HG03025 (cell line): Measurements from ENCODE around the gene RAPGEF6.
"Not testable (repeated sequence)": the region's sequence is repeated elsewhere in the genome, so short reads cannot be mapped to it uniquely, and the experiment has no call there.

ENCODE experiments used
- ATAC-seq: cut with Tn5 transposase; IDR thresholded peaks from one replicate; pipeline ENCODE4 v1.9.1; 2021; ENCODE audit warnings: mild to moderate bottlenecking, moderate library complexity; ENCODE audit not compliant: unreplicated experiment, low FRiP score

Gene RAPGEF6

DNA sequence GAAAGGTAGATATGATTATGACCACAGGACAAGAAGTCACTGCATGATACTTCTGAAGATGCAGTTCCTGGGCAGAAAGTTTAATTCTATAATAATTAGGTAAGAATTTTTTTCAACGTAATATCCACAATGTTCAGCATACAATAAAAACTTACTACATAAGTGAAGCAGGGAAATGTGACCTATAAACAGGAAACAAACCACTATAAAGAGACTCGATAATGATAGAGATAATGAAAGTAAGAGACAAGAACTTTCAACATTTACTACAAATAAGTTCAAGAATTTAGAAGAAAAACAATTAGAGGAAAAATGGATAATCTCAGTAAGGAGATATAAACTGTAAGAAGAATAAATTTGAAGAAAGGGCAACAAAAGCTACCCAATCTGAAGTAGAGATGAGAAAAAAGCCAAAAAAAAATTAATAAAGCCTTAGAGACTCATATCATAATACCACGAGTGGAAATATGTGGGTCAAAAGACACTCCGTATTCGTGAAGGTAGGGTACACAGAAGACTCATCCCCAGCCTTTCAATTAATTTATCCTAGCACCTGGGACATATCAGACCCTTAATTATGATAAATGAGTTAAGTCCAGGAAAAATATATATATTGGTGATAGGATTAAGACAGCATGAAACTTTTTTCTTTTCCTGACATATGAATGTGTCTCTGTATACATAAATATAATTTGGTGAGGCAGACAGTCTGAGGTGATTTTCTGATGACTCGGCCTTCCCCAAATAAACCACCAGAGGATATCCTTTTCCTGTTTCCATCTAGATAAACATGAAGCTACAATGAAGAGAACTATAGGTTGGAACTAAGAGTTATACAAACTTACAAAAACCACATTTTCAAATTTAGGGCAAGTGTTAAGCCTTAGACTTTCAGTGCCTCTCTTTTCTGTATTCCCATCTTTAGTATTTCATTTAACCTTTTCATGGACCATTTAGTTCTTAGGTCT lies 120.4 kb downstream of the RAPGEF6 start:
- ATAC-seq, result no peak

DNA sequence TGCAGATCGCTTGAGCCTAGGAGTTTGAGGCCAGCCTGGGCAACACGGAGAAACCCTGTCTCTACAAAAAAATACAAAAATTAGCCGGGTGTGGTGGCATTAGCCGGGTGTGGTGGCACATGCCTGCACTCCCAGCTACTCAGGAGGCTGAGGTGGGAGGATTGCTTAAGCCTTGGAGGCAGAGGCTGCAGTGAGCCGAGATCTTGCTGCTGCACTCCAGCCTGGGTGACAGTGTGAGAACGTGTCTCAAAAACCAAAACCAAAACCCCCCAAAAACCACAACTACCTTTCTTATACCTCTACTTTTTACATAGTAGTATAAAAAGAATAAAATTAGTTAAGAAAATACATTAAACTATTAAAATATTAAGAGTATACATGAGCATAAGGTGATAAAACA lies 121.2 kb downstream of the RAPGEF6 start:
- no peak for ATAC-seq

DNA sequence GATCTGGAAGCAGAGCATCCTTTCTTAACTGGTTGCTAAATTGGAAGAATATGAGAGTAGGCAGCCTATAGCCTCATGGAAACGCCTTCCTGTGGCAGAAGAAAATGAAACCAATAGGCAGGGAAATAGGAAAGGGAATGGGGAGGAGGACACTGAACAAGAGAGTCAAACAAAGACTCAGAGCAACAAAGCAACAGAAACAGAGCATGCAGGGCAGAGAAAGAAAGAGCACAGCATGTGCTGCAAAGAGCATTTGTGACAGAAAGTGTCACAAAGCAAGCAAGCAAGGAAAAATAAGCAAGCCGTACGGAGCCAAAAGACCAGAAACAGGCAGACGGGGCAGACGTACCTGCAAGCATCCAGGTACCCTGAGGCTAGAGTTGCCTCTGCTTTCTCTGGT lies 123.1 kb downstream of the RAPGEF6 start:
- ATAC-seq, result no peak

DNA sequence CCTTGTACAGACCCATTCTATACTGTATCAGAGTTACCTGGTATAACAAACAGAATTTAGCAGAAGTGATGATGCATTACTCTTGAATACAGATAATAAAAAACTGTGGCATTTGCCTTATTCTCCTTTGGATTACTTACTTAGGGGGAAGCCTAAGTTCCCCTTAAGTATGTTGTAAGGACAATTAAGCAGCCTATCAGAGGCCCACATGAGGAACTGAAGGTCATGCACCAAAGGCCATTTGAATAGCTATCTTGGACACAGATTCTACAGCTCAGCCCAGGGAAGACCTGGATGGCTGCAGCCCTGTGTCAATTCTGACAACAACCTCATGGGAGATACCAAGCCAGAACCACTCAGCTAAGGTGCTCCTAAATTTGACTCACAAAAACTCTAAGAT lies 125.2 kb downstream of the RAPGEF6 start:
- ATAC-seq, result no peak

DNA sequence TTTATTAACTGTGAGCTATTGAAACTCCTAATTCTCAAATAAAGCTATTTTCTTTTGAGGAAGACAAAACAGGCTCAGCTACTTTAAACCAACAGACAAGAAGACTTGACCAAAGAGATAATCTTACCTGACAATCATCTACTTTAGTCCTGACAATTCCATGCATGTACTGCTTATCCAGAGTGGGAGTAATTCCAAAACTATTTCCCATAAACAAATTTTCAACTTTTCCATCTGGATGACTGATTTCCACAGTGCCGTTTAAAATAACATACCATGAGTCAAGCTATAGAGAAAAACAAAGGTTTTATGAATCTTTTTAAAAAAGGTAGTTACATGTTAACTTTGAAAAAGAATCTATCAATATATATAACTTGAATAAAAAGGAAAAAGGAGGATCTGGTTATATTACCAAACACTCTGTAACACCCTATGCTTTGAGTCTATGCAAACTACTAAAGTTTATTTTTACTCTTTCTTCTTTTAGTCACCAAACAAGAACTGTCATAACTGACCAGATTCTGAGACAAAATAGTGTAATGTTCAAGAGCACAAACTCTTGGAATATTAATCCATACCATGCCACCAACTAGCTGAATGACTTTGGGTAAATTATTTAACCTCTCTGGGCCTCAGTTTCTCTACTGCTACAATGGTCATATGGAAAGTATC lies 129.7 kb downstream of the RAPGEF6 start:
- no peak for ATAC-seq

DNA sequence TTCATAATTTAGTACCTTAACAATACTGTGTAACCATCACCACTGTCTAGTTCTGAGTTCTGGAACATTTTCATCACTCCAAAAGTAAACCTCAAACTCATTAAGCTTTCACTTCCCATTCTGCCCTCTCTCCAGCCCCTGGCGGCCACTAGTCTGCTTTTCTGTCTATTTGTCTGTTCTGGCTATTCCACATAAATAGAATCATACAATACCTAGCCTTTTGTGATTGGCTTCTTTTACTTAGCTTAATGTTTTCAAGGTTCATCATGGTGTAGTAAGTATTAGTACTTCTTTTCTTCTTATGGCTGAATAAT lies 138.7 kb downstream of the RAPGEF6 start:
- ATAC-seq, result peak; percentile 93

DNA sequence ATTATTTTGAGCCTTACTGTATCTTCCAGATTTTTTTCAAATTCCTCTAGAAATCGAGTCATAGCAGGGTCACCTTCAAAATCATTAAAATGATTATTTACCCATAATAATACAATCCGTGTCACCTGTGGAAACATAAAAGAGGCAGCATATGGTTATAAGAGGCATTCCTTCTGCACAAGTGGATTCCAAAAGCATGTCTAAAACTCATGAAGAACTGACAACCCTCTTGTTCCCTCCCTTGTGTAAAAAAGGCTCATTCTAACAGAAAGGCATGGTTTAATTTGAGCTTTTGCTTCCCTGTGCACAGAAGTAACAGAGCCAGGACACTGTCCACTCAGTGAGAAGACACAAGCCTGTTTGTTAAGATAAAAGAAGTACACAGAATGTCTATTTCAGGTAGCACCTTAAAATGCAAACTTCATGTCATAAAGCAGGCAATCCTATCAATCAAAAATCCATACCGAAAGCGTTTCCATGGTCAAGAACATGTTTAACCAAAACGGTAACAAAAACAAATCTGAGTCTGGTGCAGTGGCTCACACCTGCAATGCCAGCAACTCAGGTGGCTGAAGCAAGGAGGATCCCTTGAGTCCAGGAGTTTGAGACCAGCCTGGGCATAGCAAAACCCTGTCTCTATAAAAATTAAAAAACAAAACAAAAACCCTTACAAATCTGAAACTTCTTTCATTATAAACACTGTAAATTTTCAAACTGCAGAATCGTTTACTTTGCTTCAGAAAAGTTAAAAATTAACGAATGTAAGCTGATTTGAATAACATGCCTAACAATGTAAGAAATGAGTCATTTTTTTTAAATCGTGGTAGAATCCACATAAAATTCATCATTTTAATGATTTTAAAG lies 139.3 kb downstream of the RAPGEF6 start:
- ATAC-seq, result peak; percentile 8

DNA sequence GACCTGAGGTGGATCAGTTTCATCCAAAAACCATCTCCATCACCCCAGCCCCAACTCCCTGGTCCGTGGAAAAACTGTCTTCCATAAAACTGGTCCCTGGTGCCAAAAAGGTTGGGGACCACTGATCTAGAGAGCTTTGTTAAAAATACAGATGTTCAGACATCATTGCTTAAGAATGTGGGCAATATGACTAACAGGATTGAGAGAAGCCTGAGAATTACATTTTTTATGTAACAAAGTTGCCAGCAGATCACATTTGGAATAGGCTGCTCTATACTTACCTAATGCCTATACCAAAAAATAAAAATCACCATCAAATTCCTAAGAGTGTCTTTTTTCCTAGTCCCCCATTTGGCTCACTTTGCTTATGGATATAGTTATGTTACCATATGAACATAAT lies 143.3 kb downstream of the RAPGEF6 start:
- no peak for ATAC-seq

DNA sequence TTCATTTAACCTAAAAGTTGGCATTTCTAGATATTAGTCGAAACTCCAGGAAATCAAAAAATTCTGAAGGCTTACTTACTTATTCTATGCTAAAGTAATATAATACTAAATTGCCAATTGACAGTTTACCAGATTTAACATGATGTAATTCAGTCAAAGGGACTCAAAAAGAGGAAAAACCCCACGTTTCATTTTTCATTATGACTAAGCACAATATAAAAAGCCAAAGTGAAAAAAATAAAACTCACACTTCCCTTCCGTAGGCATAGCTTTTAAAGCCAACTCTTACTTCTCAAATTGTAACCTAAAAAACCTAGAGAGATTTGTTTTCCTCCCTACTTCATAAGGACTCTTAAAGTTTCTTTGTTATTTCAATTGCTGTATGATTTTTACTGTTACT lies 146.6 kb downstream of the RAPGEF6 start:
- peak; percentile 88 for ATAC-seq

DNA sequence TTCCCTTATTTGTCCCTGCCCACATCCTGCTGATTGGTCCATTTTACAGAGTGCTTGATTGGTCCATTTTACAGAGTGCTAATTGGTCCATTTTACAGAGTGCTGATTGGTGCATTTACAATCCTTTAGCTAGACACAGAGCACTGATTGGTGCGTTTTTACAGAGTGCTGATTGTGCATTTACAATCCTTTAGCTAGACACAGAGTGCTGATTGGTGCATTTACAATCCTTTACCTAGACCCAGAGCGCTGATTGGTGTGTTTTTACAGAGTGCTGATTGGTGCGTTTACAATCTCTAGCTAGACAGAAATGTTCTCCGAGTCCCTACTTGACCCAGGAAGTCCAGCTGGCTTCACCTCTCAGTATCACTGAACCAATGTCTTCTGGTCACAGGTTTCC lies 147.7 kb downstream of the RAPGEF6 start:
- ATAC-seq, result not testable (repeated sequence)

DNA sequence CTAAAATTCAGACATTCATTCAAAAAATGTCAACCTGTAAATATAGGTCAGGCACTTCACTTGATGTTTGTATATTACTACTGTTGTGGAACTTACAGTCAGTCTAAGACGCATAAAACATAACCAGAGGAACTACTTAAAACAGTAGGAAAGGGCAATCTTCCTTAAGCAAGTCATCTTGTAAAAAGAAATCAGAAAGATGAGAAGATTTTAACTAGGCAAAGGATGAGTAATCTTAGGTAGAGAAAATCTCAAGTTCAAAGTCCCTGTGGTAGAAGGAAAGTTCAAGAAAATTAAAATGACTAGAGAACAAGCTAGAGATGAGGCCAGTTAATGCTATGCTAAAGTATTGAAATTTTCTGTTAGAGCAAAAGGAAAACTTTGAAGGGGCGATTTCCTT lies 152.4 kb downstream of the RAPGEF6 start:
- ATAC-seq, result no peak

DNA sequence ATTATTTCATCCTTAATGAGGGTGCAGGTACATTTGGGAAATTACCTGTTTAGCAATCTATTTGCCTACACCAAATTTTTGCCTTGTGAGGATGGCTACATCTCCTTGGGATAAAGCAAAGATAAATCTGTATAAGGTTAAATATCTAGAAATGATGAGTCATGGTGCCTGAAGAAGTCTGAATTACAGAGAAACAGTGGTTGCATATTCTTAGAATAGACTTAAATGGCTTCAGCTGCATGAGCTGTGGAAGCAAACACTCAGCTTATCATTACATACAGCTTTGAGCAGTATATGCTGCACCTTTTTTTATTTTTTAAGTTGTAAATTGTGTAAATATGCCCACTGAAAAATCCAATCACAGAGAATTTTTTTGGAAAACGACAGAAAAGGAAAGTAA lies 153.5 kb downstream of the RAPGEF6 start:
- no peak for ATAC-seq

DNA sequence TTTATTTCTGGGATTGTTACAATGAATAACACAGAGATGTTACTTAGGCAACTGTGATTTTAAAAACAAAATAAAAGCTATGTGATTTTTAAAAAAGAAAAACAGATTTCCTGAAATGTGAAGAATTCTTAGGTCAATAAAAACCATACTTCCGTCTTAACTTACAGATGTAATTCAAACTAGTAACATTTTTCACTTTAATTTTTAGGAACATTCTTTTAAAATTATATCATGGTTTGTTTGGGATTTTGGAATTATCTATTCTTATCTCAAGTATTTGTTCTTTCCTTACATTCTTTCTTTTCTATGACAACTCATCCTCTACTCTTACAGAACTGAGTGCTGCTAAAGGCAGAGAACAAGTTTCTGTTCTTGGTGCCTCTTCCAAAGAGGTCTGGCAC lies 159.5 kb downstream of the RAPGEF6 start:
- ATAC-seq, result no peak

DNA sequence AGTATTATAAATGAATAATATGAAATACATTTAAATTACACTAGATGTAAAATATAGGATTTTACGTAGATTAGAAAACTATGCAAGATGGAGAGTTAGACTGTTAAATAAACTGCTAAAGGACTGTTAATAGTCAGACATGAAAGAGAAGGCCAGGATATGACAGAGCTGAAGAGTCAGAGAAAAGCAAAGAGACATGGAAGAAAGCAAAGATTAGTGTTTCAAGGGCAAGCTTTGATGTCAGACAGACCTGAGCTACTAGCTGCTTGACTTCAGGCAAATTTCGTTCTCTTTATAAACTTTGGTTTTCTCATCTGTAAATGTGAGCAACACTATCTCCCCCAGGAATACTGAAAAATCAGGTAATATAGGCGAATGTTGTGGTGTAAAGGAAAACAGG lies 161.3 kb downstream of the RAPGEF6 start:
- ATAC-seq, result no peak

DNA sequence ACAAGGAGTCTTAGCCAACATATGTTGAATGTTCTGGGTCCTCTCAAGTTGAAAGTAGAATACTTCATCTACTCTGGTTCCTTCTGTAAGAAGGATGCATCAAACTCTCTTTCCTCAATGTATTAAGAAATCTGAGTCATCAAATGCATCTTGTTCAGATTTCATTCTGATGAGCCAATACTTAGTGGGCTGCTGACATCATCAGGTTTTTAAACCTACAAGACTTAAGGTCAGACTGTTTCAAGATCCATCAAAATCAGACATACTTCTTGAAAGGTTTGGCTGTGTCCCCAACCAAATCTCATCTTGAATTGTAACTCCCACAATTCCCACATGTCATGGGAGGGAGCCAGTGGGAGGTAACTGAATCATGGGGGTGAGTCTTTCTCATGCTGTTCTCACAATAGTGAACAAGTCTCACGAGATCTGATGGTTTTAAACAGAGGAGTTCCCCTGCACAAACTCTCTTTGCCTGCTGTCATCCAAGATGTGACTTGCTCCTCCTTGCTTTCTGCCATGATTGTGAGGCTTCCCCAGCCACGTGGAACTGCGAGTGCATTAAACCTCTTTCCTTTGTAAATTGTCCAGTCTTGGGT lies 168.8 kb downstream of the RAPGEF6 start:
- no peak for ATAC-seq

DNA sequence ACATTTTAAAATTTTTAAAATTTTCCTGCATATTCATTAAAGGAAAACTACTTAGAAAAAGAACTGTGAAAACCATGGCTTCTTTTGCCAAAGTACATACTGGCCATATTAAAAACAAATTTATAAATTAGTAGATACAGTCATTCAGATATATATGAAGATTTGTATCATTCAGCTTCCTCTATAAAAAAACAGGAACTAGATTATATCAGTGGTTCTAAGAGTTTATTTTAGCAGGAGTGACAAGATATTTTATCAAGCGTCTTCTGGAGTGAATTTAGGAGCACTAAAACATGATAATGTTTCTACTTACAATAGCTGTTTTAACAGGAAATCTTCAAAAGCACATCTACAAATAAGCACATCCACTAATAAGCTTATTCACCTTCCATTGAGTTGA lies 171.4 kb downstream of the RAPGEF6 start:
- no peak for ATAC-seq

DNA sequence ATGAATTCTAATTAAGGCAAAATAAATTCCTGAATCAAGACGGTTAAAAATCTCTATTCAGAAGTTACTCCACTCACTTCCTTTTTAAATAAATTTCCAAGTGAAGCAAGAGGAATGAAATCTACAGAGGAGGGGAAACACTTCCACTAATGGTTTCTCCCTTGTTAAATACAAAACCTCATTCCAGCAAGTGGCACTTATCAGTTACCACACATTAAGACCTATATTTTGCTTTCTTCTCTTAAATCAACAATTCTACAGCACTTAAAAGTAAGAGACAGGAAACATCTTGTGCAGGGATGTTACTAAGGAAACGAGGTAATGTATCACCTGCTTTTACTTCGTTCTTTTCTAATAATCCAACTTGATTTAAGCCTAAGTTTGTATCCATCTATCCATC lies 172.6 kb downstream of the RAPGEF6 start:
- no peak for ATAC-seq

DNA sequence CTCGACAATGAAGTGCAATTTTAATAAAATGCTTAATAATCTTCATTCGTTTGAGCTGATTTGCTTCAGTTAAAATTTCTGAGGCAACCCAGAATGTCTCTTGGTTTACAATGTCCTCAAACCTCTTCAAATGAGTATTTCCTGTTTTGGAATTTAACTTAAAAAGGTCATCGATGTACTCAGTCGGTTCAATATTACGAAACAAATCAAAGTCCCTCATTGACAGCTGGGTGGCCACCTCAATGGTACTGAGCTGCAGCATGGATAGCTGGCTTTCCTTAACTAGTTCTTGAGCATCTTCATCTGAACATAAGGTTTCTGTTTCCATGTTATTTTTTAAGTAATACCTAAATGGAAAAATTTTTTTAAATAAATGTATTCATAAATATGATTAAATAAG lies 173.3 kb downstream of the RAPGEF6 start:
- no peak for ATAC-seq

DNA sequence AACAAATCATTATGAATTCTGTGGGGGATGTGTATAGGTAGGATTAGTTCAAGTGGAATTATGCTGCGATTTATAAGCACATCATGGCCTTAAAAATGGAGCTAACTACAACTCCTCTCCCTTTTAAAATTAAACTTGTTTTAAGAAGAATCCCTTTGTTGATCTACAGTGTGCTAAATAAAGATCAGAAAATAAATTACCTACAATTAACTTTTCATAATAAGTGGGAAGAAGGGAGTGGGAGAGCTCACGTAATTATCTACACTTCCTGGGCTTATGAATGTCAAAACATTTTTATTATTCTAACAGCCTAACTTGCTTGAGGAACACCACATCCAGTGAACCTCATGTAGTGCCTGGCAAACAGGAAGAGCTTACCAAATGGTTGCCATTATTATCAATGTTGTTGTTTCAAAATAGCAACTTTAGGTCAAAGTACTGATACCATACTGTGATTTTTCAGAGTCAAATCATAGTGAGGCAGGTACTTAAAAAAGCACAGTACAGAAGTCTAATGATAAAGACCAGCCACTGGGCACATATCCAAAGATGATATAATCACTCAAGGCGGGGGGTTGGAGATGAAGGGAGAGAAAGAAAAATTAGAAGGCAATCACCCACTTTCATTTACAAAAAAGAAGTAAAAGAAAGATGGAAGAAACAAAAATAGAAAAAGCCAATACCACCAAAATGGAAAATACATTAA lies 174.0 kb downstream of the RAPGEF6 start:
- no peak for ATAC-seq

DNA sequence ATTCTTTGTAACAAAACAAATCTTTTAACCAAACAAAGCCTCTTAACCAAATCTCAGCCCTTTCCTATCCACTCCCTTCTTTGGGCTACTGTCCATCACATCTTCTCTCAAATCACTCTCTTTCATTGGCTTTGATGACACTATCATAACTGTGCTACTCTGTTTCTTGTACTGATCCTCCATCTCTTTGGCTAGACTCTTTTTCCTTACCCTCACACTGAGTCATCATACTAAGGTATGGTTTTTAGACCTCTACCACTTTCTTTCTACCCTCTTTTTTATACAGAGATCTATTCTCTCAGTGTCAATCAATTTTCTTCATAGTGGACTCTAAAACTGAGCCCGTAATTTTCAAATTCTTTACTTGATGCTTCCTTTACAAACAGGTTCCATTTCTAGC lies 174.9 kb downstream of the RAPGEF6 start:
- no peak for ATAC-seq
